GM12878 (cell line): Measurements from ENCODE around the gene TRIP6.

ENCODE experiments used
- ETV6 ChIP-seq, 2 experiments: fragments of 450-650 bp in 1 of 2; IDR thresholded peaks in 1 of 2; conservative IDR thresholded peaks in 1 of 2; 2 replicates each; pipeline ENCODE4 v1.6.1; 2014; ENCODE audit warnings: antibody characterized with exemption in 1 of 2, borderline replicate concordance in 1 of 2, low read depth in 1 of 2, mild to moderate bottlenecking in 1 of 2, moderate library complexity in 1 of 2
- EZH2 ChIP-seq: IDR thresholded peaks from 2 replicates; pipeline ENCODE4 v1.6.1; 2012; ENCODE audit warnings: low read depth, mild to moderate bottlenecking, control low read depth, inconsistent platforms, low read length, borderline replicate concordance; ENCODE audit not compliant: control insufficient read depth
- NFIC ChIP-seq: IDR thresholded peaks from 2 replicates; pipeline ENCODE4 v1.6.1; 2012; ENCODE audit warnings: low read depth, mild to moderate bottlenecking, inconsistent platforms, low read length, moderate library complexity
- POLR2A ChIP-seq: IDR thresholded peaks from 2 replicates; pipeline ENCODE4 v1.6.1; 2011; ENCODE audit warnings: low read depth, mild to moderate bottlenecking, low read length
- RBBP5 ChIP-seq: fragments of 200-600 bp; sonication (generic); conservative IDR thresholded peaks from 2 replicates; pipeline ENCODE4 v1.6.1; 2016
- RCOR1 ChIP-seq: conservative IDR thresholded peaks from 2 replicates; pipeline ENCODE4 v1.6.1; 2012; ENCODE audit warnings: low read depth, low read length, improper control_type of control experiment
- SIN3A ChIP-seq: IDR thresholded peaks from 2 replicates; pipeline ENCODE4 v1.6.1; 2012; ENCODE audit warnings: low read depth, low read length, improper control_type of control experiment
- SREBF1 ChIP-seq: IDR thresholded peaks from 2 replicates; pipeline ENCODE4 v1.6.1; 2012; ENCODE audit warnings: mild to moderate bottlenecking, low read length
- STAT3 ChIP-seq: IDR thresholded peaks from 2 replicates; pipeline ENCODE4 v1.6.1; 2011; ENCODE audit warnings: low read depth, low read length, improper control_type of control experiment
- TCF12 ChIP-seq: IDR thresholded peaks from 2 replicates; pipeline ENCODE4 v1.6.1; 2011; ENCODE audit warnings: low read depth, mild to moderate bottlenecking, low read length
- TF ChIP-seq, protein P1 (sequence below): IDR thresholded peaks from 2 replicates; pipeline ENCODE4 v1.6.1; 2011; ENCODE audit warnings: mild to moderate bottlenecking, low read depth, low read length, moderate library complexity; ENCODE audit not compliant: insufficient replicate concordance
- TF ChIP-seq, protein P2 (sequence below), 3 experiments: IDR thresholded peaks in 2 of 3; conservative IDR thresholded peaks in 1 of 3; 2 replicates each; pipeline ENCODE4 v1.5.1; 2011; ENCODE audit warnings: low read depth in 3 of 3, low read length in 3 of 3, mild to moderate bottlenecking in 3 of 3, control low read depth in 2 of 3, moderate library complexity in 2 of 3, inconsistent platforms in 1 of 3, mixed read lengths in 1 of 3; ENCODE audit not compliant: control insufficient read depth in 2 of 3, insufficient read depth in 1 of 3; ENCODE audit errors: extremely low read depth in 1 of 3

- no peak for TF ChIP-seq SREBF1
- no peak for TF ChIP-seq RBBP5
- no peak for TF ChIP-seq NFIC
- TF ChIP-seq POLR2A: no peak
- TF ChIP-seq, protein P1, sequence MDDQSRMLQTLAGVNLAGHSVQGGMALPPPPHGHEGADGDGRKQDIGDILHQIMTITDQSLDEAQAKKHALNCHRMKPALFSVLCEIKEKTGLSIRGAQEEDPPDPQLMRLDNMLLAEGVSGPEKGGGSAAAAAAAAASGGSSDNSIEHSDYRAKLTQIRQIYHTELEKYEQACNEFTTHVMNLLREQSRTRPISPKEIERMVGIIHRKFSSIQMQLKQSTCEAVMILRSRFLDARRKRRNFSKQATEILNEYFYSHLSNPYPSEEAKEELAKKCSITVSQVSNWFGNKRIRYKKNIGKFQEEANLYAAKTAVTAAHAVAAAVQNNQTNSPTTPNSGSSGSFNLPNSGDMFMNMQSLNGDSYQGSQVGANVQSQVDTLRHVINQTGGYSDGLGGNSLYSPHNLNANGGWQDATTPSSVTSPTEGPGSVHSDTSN: no peak
- TF ChIP-seq EZH2: no peak
- TF ChIP-seq, protein P2, sequence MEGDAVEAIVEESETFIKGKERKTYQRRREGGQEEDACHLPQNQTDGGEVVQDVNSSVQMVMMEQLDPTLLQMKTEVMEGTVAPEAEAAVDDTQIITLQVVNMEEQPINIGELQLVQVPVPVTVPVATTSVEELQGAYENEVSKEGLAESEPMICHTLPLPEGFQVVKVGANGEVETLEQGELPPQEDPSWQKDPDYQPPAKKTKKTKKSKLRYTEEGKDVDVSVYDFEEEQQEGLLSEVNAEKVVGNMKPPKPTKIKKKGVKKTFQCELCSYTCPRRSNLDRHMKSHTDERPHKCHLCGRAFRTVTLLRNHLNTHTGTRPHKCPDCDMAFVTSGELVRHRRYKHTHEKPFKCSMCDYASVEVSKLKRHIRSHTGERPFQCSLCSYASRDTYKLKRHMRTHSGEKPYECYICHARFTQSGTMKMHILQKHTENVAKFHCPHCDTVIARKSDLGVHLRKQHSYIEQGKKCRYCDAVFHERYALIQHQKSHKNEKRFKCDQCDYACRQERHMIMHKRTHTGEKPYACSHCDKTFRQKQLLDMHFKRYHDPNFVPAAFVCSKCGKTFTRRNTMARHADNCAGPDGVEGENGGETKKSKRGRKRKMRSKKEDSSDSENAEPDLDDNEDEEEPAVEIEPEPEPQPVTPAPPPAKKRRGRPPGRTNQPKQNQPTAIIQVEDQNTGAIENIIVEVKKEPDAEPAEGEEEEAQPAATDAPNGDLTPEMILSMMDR (IDR thresholded peaks at IDR 0.05 in 2 of 3, conservative IDR thresholded peaks at IDR 0.05 in 1 of 3; ENCODE audit: control insufficient read depth in 2 of 3, extremely low read depth in 1 of 3, insufficient read depth in 1 of 3, low read depth in 3 of 3, low read length in 3 of 3): no peak
- TF ChIP-seq ETV6 (conservative IDR thresholded peaks at IDR 0.05 in 1 of 2, IDR thresholded peaks at IDR 0.05 in 1 of 2; ENCODE audit: borderline replicate concordance in 1 of 2, low read depth in 1 of 2): no peak
- TF ChIP-seq RCOR1: no peak
- no peak for TF ChIP-seq TCF12
- no peak for TF ChIP-seq STAT3
- TF ChIP-seq SIN3A: no peak
These were observed 19.8 kb upstream of the TRIP6 start for GRCh38 chr7:100847360-100847759.
